MM.1S (cell line): Measurements from ENCODE around the gene TANGO2.

Experiments used
- DNase-seq: peaks from one replicate; pipeline ENCODE4 v3.0.0-alpha.2; 2015
- H2AFZ ChIP-seq: fragments of 300-600 bp; sonication (generic); 2 replicates; pipeline ENCODE4 v1.6.0; 2016; ENCODE audit warnings: antibody characterized with exemption, low read length
- H3F3A ChIP-seq: fragments of 300-600 bp; sonication (generic); 2 replicates; pipeline ENCODE4 v1.6.1; 2016; ENCODE audit warnings: mild to moderate bottlenecking, antibody characterized with exemption, low read length, moderate library complexity, mixed read lengths; ENCODE audit not compliant: insufficient read depth
- H3K27ac ChIP-seq: fragments of 300-600 bp; sonication (generic); 2 replicates; pipeline ENCODE4 v1.5.1; 2016; ENCODE audit warnings: mild to moderate bottlenecking, low read length
- H3K27me3 ChIP-seq: fragments of 300-600 bp; sonication (generic); replicated peaks from 2 replicates; pipeline ENCODE4 v1.6.0; 2016; ENCODE audit warnings: low read length; ENCODE audit not compliant: insufficient read depth
- H3K36me3 ChIP-seq: fragments of 300-600 bp; sonication (generic); replicated peaks from 2 replicates; pipeline ENCODE4 v1.6.1; 2016; ENCODE audit warnings: mild to moderate bottlenecking, low read length, mixed read lengths; ENCODE audit not compliant: insufficient read depth
- H3K4me1 ChIP-seq: fragments of 300-600 bp; sonication (generic); 2 replicates; pipeline ENCODE4 v1.6.1; 2016; ENCODE audit warnings: low read length, mixed read lengths
- H3K4me2 ChIP-seq: fragments of 300-600 bp; sonication (generic); 2 replicates; pipeline ENCODE4 v1.6.0; 2016; ENCODE audit warnings: low read depth, low read length
- H3K4me3 ChIP-seq: fragments of 300-600 bp; sonication (generic); 2 replicates; pipeline ENCODE4 v1.5.1; 2016; ENCODE audit warnings: low read length, mixed read lengths
- H3K79me2 ChIP-seq: fragments of 300-600 bp; sonication (generic); 2 replicates; pipeline ENCODE4 v1.6.1; 2016; ENCODE audit warnings: mixed run types, low read length, mixed read lengths
- H3K9ac ChIP-seq: fragments of 300-600 bp; sonication (generic); 2 replicates; pipeline ENCODE4 v1.6.1; 2016; ENCODE audit warnings: low read length, mixed read lengths
- H3K9me2 ChIP-seq: fragments of 300-600 bp; sonication (generic); replicated peaks from 2 replicates; pipeline ENCODE4 v1.6.1; 2016; ENCODE audit warnings: mild to moderate bottlenecking, low read length, mixed read lengths; ENCODE audit not compliant: insufficient read depth
- H3K9me3 ChIP-seq: fragments of 300-600 bp; sonication (generic); replicated peaks from 2 replicates; pipeline ENCODE4 v1.6.1; 2016; ENCODE audit warnings: mild to moderate bottlenecking, low read length, mixed read lengths; ENCODE audit not compliant: insufficient read depth
- H4K20me1 ChIP-seq: fragments of 300-600 bp; sonication (generic); 2 replicates; pipeline ENCODE4 v1.6.1; 2016; ENCODE audit warnings: mild to moderate bottlenecking, low read length, moderate library complexity, mixed read lengths; ENCODE audit not compliant: insufficient read depth
- EZH2 ChIP-seq: fragments of 300-600 bp; sonication (generic); optimal IDR thresholded peaks from 2 replicates; pipeline ENCODE3; 2017; ENCODE audit warnings: low read depth, mild to moderate bottlenecking, antibody characterized with exemption, low read length, mixed read lengths
- EZH2phosphoT487 ChIP-seq: fragments of 300-600 bp; sonication (generic); IDR thresholded peaks from 2 replicates; pipeline ENCODE4 v1.6.1; 2018; ENCODE audit warnings: antibody characterized with exemption, low read length
- TF ChIP-seq, protein P1 (sequence below): fragments of 300-600 bp; sonication (generic); IDR thresholded peaks from 2 replicates; pipeline ENCODE4 v1.5.1; 2016; ENCODE audit warnings: antibody characterized with exemption, low read length, mixed read lengths

Gene TANGO2

DNA sequence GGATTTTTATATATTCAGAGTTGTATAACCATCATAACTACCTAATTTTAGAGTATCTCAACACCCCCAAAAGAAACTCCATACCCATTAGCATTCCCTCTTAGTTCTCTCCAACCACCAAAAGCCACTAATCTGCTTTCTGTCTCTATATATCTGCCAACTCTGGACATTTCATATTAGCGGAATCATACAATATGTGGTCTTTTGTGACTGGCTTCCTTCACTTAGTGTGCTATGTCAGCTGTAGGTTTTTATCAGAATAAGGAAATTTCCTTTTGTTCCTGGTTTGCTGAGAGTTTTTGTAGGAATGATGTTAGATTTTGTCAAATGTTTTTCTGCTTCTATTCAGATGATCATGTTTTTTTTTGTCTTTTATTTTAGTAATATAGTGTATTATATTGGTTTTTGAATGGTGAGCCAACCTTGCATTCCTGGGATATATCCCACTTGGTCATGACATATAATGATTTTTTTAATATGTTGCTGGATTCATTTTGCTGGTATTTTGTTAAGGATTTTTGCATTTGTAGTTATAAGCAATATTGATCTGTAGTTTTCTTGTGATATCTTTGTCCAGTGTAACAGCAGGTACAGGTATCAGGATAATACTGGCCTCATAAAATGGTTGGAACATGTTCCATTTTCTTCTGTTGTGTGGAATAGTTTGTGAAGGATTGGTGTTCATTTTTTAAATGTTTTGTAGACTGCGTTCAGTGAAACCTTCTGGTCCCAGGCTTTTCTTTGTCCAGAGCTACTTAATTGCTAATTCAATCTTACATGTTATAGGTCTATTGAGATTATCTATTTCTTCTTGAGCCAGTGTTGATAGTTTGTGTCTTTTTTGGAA lies 75.9 kb downstream of the TANGO2 start:
- Histone ChIP-seq H3F3A (no peaks in the 10 kb centered on the region), H2AFZ (no peak overlapping the region), H3K27me3 (no peaks in the 10 kb centered on the region), H3K9ac (no peak overlapping the region), H3K9me3 (no peaks in the 10 kb centered on the region), H3K79me2 (peaks cover 41% of the 10 kb centered on the region), H3K4me3 (no peak overlapping the region), H3K27ac (no peak overlapping the region), H4K20me1 (no peaks in the 10 kb centered on the region), H3K9me2 (no peaks in the 10 kb centered on the region), H3K36me3 (peaks cover 10% of the 10 kb centered on the region), H3K4me2 (no peak overlapping the region), H3K4me1 (no peaks in the 10 kb centered on the region)
- TF ChIP-seq, protein P1, sequence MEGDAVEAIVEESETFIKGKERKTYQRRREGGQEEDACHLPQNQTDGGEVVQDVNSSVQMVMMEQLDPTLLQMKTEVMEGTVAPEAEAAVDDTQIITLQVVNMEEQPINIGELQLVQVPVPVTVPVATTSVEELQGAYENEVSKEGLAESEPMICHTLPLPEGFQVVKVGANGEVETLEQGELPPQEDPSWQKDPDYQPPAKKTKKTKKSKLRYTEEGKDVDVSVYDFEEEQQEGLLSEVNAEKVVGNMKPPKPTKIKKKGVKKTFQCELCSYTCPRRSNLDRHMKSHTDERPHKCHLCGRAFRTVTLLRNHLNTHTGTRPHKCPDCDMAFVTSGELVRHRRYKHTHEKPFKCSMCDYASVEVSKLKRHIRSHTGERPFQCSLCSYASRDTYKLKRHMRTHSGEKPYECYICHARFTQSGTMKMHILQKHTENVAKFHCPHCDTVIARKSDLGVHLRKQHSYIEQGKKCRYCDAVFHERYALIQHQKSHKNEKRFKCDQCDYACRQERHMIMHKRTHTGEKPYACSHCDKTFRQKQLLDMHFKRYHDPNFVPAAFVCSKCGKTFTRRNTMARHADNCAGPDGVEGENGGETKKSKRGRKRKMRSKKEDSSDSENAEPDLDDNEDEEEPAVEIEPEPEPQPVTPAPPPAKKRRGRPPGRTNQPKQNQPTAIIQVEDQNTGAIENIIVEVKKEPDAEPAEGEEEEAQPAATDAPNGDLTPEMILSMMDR, result no peak
- TF ChIP-seq EZH2phosphoT487, result no peak
- no peak for TF ChIP-seq EZH2
- no peak for DNase-seq

DNA sequence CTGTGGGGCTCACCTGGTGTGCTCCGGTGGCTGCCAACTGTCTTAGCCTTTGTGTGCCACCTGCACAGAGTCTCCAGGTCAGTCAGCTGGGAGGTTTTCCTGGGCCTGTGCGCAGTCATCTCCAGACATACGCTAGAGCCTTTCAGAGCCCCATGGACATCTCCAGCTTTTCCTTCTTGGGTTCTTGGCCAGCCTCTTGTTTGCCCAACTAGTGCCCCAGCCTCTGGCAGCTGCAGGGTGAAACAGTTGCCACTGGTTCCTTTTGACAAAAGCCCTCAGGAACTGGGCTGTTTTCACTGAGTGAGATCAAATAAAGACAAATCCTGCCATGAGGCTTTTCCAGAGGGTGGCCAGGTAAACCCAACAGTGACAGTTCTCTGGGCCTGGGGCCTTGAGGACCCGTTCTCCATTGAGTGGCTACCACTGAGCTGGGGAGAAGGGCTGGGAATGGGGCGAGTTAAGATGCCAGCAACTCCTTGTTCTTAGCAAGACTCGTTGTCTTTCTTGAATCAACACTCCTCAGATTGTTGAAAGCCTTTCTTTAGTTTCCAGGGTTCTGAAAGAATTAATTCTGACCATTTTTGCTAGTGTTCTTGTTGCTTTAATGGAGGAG lies 78.3 kb downstream of the TANGO2 start:
- Histone ChIP-seq H3K9me3 (no peaks in the 10 kb centered on the region), H3K9me2 (no peaks in the 10 kb centered on the region), H3K27me3 (no peaks in the 10 kb centered on the region), H2AFZ (no peak overlapping the region), H3K79me2 (peaks cover 56% of the 10 kb centered on the region), H3K36me3 (peaks cover 10% of the 10 kb centered on the region), H3K4me2 (no peak overlapping the region), H4K20me1 (no peaks in the 10 kb centered on the region), H3K27ac (no peak overlapping the region), H3F3A (no peaks in the 10 kb centered on the region), H3K9ac (no peak overlapping the region), H3K4me1 (no peaks in the 10 kb centered on the region), H3K4me3 (no peak overlapping the region)
- no peak for DNase-seq
- no peak for TF ChIP-seq EZH2phosphoT487
- no peak for TF ChIP-seq EZH2
- TF ChIP-seq, protein P1, result no peak

DNA sequence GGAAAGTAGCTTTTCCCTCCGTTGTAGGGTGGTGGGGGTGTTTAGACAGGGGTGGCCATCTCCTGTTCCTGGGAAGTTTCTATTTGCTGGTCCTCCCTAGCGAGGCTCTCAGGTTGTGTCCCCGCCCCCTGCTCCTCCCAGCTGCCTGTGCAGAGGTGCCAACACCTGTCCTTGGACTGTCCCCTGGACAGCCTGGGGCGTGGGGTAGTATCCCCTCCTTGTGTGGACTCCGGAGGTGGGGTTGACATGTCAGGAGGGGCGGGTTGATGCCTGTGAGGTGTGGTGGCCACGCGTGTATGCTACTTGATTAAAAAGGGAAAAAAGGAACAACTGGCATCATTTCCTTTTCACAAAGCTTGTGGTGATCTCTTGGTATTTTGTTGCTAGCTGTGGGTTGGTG lies 80.7 kb downstream of the TANGO2 start:
- TF ChIP-seq EZH2phosphoT487, result no peak
- TF ChIP-seq, protein P1, result no peak
- no peak for TF ChIP-seq EZH2
- Histone ChIP-seq H3K9ac (no peak overlapping the region), H2AFZ (no peak overlapping the region), H3K4me2 (no peak overlapping the region), H3K27me3 (no peaks in the 10 kb centered on the region), H3K36me3 (peaks cover 14% of the 10 kb centered on the region), H3K27ac (no peak overlapping the region), H3K4me1 (no peaks in the 10 kb centered on the region), H3K9me3 (no peaks in the 10 kb centered on the region), H3K79me2 (peaks cover 61% of the 10 kb centered on the region), H3K9me2 (no peaks in the 10 kb centered on the region), H4K20me1 (no peaks in the 10 kb centered on the region), H3K4me3 (no peak overlapping the region), H3F3A (no peaks in the 10 kb centered on the region)
- DNase-seq, result no peak
